ENCODE measurements around the gene TPM1.

GRCh38 chr15:63056829-63057228, 14.3 kb downstream of the TPM1 start:
- no peak for TF ChIP-seq SMAD3 (CRISPR knock-in tag; IDR thresholded peaks at IDR 0.05; ENCODE audit: borderline replicate concordance)
- no peak for TF ChIP-seq NFE2L1 (CRISPR knock-in tag; IDR thresholded peaks at IDR 0.05)
- TF ChIP-seq CTCF (IDR thresholded peaks at IDR 0.05) = no peak
- TF ChIP-seq NFATC4 (CRISPR knock-in tag; IDR thresholded peaks at IDR 0.05) = no peak
- TF ChIP-seq MXD4 (CRISPR knock-in tag; IDR thresholded peaks at IDR 0.05; ENCODE audit: borderline replicate concordance) = no peak
